ENCODE measurements around the gene ACKR1. TPM values are rescaled to one million over a fixed set of nuclear protein-coding genes. Genes with fewer than 3 reads are reported as not detected.

The ACKR1 gene
- total RNA-seq, 2 experiments from 2014 or later: not detected

Other genes starting within 250 kb of the ACKR1 start
- gene IFI16, start 195.0 kb upstream of the ACKR1 start, total RNA-seq: 100 to 1,000 TPM; 295 to 300 TPM
- 1 to 10 TPM; 3.0 to 4.4 TPM for gene AIM2, start 128.1 kb upstream of the ACKR1 start, total RNA-seq
- not detected for gene CADM3, start 33.3 kb upstream of the ACKR1 start, total RNA-seq
- gene FCER1A, start 97.5 kb downstream of the ACKR1 start, total RNA-seq: not detected
- gene OR10J4, start 227.3 kb downstream of the ACKR1 start, total RNA-seq: not detected
- not detected for gene OR10J1, start 234.8 kb downstream of the ACKR1 start, total RNA-seq

Data from activated naive CD8-positive, alpha-beta T cell treated with anti-CD3 and anti-CD28 coated beads, Interleukin-2, amount 10 ng/mL, durations not matched to agents 7 days and 5 days (primary cell).